Mucosa of descending colon (tissue), 3 donors: Measurements from ENCODE around the gene VWA5B2. TPM values are rescaled to one million over a fixed set of nuclear protein-coding genes. Genes with fewer than 3 reads are reported as not detected.

ENCODE experiments used
- ATAC-seq: fragments of 200-7000 bp; cut with Tn5 transposase; one replicate; pipeline ENCODE4 v1.9.1; 2020; ENCODE audit warnings: mild to moderate bottlenecking, moderate library complexity
- DNase-seq, 3 donors: peaks; one replicate each; pipeline ENCODE4 v3.0.0-alpha.2; 2020
- H3K36me3 ChIP-seq: fragments of 200-600 bp; one replicate; pipeline ENCODE4 v1.8.0; 2021; ENCODE audit warnings: low read depth, mild to moderate bottlenecking
- H3K4me1 ChIP-seq: fragments of 200-600 bp; one replicate; pipeline ENCODE4 v1.8.0; 2021; ENCODE audit warnings: low read depth, mild to moderate bottlenecking
- H3K4me3 ChIP-seq: fragments of 200-600 bp; one replicate; pipeline ENCODE4 v1.8.0; 2021; ENCODE audit warnings: mild to moderate bottlenecking
- H3K9me3 ChIP-seq: fragments of 200-600 bp; one replicate; pipeline ENCODE4 v1.8.0; 2021; ENCODE audit warnings: mild to moderate bottlenecking
- intact Hi-C, 2 donors: fragments of 100-400 bp; cut with DNase I in 1 of 2; cut with micrococcal nuclease in 1 of 2; formaldehyde crosslinking; loops; one replicate each; pipeline versions ENCODE4 v1.11.0 to v1.11.1; 2022; cut with DNase I, micrococcal nuclease
- total RNA-seq, 3 donors: library from RNA; stranded (reverse); fragmentation: NEBNext Ultra II Directional in 2 of 3; extraction: Animal tissue kit (Norgen Biotek cat#: 25700) in 2 of 3; gene quantifications; one replicate each; pipeline versions ENCODE4 v1.2.1 to v1.2.4, GENCODE V29; 2021 to 2023
- TF ChIP-seq, protein P1 (sequence below): fragments of 200-600 bp; IDR thresholded peaks from one replicate; pipeline ENCODE4 v1.8.0; 2022; ENCODE audit warnings: antibody characterized with exemption, mild to moderate bottlenecking
- donor health status: DM: no; HTN: no; CAD: no; lungs with moderate emphysema.
- donor health status: DM: no; HTN: no; CAD: no.
- donor health status: DM: no; HTN: yes; CAD: no.

VWA5B2 gene
- total RNA-seq, 3 donors from 2014 or later = 0.60 to 2.9 (median 2.6) TPM

GRCh38 chr3:184275381-184275701, 46.0 kb downstream of the VWA5B2 start:
- Histone ChIP-seq H3K4me3 (no peak overlapping the region), H3K4me1 (no peaks in the 10 kb centered on the region), H3K36me3 (no peaks in the 10 kb centered on the region), H3K9me3 (no peaks in the 10 kb centered on the region)
- no peak for DNase-seq
- no peak for ATAC-seq
- intact Hi-C loops = no loop called here
- TF ChIP-seq, protein P1, sequence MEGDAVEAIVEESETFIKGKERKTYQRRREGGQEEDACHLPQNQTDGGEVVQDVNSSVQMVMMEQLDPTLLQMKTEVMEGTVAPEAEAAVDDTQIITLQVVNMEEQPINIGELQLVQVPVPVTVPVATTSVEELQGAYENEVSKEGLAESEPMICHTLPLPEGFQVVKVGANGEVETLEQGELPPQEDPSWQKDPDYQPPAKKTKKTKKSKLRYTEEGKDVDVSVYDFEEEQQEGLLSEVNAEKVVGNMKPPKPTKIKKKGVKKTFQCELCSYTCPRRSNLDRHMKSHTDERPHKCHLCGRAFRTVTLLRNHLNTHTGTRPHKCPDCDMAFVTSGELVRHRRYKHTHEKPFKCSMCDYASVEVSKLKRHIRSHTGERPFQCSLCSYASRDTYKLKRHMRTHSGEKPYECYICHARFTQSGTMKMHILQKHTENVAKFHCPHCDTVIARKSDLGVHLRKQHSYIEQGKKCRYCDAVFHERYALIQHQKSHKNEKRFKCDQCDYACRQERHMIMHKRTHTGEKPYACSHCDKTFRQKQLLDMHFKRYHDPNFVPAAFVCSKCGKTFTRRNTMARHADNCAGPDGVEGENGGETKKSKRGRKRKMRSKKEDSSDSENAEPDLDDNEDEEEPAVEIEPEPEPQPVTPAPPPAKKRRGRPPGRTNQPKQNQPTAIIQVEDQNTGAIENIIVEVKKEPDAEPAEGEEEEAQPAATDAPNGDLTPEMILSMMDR = no peak

DNA sequence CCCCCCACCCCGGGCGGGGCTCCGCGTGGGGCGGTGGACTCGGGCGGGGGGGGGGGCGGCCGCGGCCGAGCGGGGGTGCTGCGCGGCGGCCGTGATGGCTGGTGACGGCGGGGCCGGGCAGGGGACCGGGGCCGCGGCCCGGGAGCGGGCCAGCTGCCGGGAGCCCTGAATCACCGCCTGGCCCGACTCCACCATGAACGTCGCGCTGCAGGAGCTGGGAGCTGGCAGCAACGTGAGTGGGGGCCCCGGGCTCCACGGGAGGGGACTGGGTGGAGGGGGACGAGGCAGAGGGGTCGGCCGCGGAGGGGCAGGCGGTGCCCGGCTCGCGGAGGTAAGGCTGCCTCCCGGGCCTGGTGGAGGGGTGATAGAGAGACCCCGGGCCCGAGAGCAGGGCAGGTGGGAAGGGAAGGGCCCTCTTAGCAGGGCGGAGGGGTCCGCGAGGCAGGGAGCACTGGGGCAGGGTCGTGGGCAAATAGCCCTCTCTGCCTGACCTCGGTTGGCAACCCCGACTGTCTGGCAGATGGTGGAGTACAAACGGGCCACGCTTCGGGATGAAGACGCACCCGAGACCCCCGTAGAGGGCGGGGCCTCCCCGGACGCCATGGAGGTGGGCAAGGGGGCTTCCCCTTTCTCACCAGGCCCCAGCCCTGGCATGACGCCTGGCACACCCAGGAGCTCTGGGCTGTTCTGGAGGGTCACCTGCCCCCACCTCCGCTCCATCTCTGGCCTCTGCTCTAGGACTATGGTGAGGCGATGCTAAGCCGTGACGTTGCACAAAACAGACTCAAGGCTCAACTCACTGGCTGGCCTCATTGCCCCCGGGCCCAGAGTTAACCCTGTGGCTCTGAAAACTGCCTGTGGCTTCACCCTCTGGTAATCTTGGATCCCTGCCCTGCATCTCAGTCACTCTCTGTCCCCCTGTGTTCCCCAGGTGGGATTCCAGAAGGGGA, 46.9 kb downstream of the VWA5B2 start, which contains the start of gene ECE2:
Gene ECE2 (plus strand): TSS at position 62 of the 950 bp plus-strand sequence. CDS start 132 bp downstream, at position 194.
- ATAC-seq (no peak), DNase-seq (no peak)
- intact Hi-C loops = no loop called here
- Histone ChIP-seq H3K4me1 (no peaks in the 10 kb centered on the region), H3K4me3 (no peak within 1 kb of the TSS), H3K36me3 (no peaks in the 10 kb centered on the region), H3K9me3 (no peaks in the 10 kb centered on the region)
- TF ChIP-seq, protein P1 = no peak

DNA sequence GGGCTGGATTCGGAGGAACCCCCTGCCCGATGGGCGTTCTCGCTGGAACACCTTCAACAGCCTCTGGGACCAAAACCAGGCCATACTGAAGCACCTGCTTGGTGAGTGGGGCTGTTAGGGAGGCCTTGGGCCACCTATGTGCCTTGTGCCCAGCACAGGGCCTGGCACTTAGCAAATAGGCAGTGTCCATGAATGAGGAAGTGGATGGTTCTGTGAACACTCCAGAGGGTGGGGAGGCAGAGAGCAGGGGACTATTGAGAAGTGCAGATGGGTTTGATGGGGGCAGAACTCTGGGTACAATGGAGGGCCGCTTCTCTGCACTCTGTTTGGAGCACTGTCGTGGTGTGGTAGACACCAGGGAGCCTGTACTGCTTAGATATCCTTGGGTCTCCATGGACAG, 48.0 kb downstream of the VWA5B2 start:
- no peaks in the 10 kb centered on the region for H3K36me3 ChIP-seq
- TF ChIP-seq, protein P1 = no peak
- no peaks in the 10 kb centered on the region for H3K9me3 ChIP-seq
- no peak for ATAC-seq
- no peak for DNase-seq
- no peaks in the 10 kb centered on the region for H3K4me1 ChIP-seq
- H3K4me3 ChIP-seq = no peak overlapping the region
- intact Hi-C loops = no loop called here

DNA sequence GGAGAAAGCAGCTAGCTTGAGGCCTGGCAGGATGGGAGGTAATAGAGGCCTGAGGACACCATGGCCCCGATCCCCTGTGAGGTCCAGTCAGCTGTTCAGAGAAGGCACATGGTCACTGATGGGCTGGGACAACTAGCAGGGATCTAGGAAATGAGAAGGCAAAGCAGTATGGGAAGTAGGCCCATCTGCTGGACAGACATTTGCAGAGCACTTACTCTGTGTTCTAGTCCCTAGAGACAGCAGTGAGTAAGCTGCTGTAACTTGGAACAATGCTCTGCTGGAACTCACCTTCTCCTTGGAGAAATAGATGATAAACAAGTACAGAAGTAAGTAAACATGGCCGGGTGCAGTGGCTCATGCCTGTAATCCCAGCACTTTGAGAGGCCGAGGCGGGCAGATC, 53.6 kb downstream of the VWA5B2 start:
- no peak for ATAC-seq
- no peaks in the 10 kb centered on the region for H3K4me1 ChIP-seq
- intact Hi-C loops = loop anchor here in 1 of 2 donors (10.0 kb wide), 1 partner anchor 388 kb away; no protein-coding TSS in a partner anchor
- no peaks in the 10 kb centered on the region for H3K9me3 ChIP-seq
- H3K36me3 ChIP-seq = no peaks in the 10 kb centered on the region
- no peak overlapping the region for H3K4me3 ChIP-seq
- DNase-seq = no peak
- TF ChIP-seq, protein P1 = no peak

DNA sequence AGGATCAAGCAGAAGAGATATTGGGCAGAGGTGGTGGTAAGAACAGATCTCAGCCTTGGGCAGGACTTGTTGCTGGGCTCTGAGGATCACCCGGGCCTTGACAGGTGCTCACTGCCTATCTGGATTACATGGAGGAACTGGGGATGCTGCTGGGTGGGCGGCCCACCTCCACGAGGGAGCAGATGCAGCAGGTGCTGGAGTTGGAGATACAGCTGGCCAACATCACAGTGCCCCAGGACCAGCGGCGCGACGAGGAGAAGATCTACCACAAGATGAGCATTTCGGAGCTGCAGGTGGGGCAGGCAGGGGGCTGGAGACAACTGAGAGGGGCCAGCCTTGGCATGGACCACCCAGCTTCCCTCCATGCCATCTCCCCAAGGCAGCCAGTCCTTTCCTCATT, 54.3 kb downstream of the VWA5B2 start:
- intact Hi-C loops = loop anchor here in 1 of 2 donors (10.0 kb wide), 1 partner anchor 389 kb away; no protein-coding TSS in a partner anchor
- Histone ChIP-seq H3K4me3 (no peak overlapping the region), H3K36me3 (no peaks in the 10 kb centered on the region), H3K9me3 (no peaks in the 10 kb centered on the region), H3K4me1 (no peaks in the 10 kb centered on the region)
- TF ChIP-seq, protein P1 = no peak
- DNase-seq (no peak), ATAC-seq (no peak)
